HG03175 (cell line): ENCODE results near the gene C3orf20.

Experiments
- ATAC-seq: cut with Tn5 transposase; IDR thresholded peaks from one replicate; pipeline ENCODE4 v1.9.1; 2021; ENCODE audit warnings: mild to moderate bottlenecking, moderate library complexity; ENCODE audit not compliant: unreplicated experiment

C3orf20 gene

GRCh38 chr3:14810070-14810791 lies 135.3 kb downstream of the C3orf20 start:
- ATAC-seq: no peak

GRCh38 chr3:14810801-14811661 lies 136.1 kb downstream of the C3orf20 start:
- no peak for ATAC-seq

- no peak for ATAC-seq
Observed at GRCh38 chr3:14811684-14812083, 136.7 kb downstream of the C3orf20 start.

- ATAC-seq: no peak
Observed at GRCh38 chr3:14812196-14812790, 137.4 kb downstream of the C3orf20 start.

- no peak for ATAC-seq
Observed at GRCh38 chr3:14814411-14814871, 139.5 kb downstream of the C3orf20 start.

- no peak for ATAC-seq
Observed at GRCh38 chr3:14816359-14816758, 141.4 kb downstream of the C3orf20 start.

- no peak for ATAC-seq
Observed at GRCh38 chr3:14818804-14819500, 144.0 kb downstream of the C3orf20 start, which contains the start of gene FGD5. Gene FGD5, plus strand, starts transcription at chr3:14818962. Its CDS starts 110 bp downstream, at chr3:14819072.

GRCh38 chr3:14819671-14820070 lies 144.7 kb downstream of the C3orf20 start:
- ATAC-seq: no peak

- ATAC-seq: no peak
Observed at GRCh38 chr3:14820156-14820555, 145.2 kb downstream of the C3orf20 start.

- ATAC-seq: no peak
Observed at GRCh38 chr3:14821151-14821550, 146.2 kb downstream of the C3orf20 start.

- ATAC-seq: no peak
Observed at GRCh38 chr3:14822134-14822533, 147.2 kb downstream of the C3orf20 start.
